G401 (cell line): ENCODE measurements around the gene KIF13A. TPM values are rescaled to one million over a fixed set of nuclear protein-coding genes. Genes with fewer than 3 reads are reported as not detected.
A peak's percentile ranks its signal among the peaks of the same experiment; 100 is the strongest.

ENCODE experiments used
- DNase-seq: peaks from one replicate; pipeline ENCODE4 v3.0.0-alpha.2; 2015; ENCODE audit warnings: low spot score
- in situ Hi-C: cut with HindIII; loops from 2 replicates; pipeline ENCODE4 v1.10.0; 2016; ENCODE audit warnings: low sequenced_read_pairs, mixed read lengths
- total RNA-seq: library from RNA; depleted of rRNA; stranded (reverse); fragments of >200 nt; shearing (Covaris generic); gene quantifications from 2 replicates; pipeline ENCODE4 v1.2.3, GENCODE V29; 2014

The KIF13A gene
- total RNA-seq, 1 experiment from 2014 or later, result 18.3 TPM

GRCh38 chr6:17883665-17884497 is 103.6 kb downstream of the KIF13A start:
- no peak for DNase-seq
- in situ Hi-C loops, result no loop called here

- no peak for DNase-seq
- in situ Hi-C loops, result no loop called here
These were observed 106.2 kb downstream of the KIF13A start for GRCh38 chr6:17881085-17881858.

- no peak for DNase-seq
- in situ Hi-C loops, result no loop called here
These were observed 108.3 kb downstream of the KIF13A start for GRCh38 chr6:17879184-17879583.

GRCh38 chr6:17878734-17879133 is 108.7 kb downstream of the KIF13A start:
- no peak for DNase-seq
- in situ Hi-C loops, result no loop called here

GRCh38 chr6:17877895-17878440 is 109.5 kb downstream of the KIF13A start:
- no peak for DNase-seq

GRCh38 chr6:17877196-17877894 is 110.1 kb downstream of the KIF13A start:
- no peak for DNase-seq
- in situ Hi-C loops, result no loop called here

More at GRCh38 chr6:17877895-17878440, 109.5 kb downstream of the KIF13A start:
- in situ Hi-C loops, result no loop called here

- DNase-seq, result no peak
- in situ Hi-C loops, result no loop called here
These were observed 112.7 kb downstream of the KIF13A start for GRCh38 chr6:17874753-17875152.

- in situ Hi-C loops, result no loop called here
- no peak for DNase-seq
These were observed 114.5 kb downstream of the KIF13A start for GRCh38 chr6:17872908-17873307.

- in situ Hi-C loops, result no loop called here
- no peak for DNase-seq
These were observed 115.6 kb downstream of the KIF13A start for GRCh38 chr6:17871836-17872235.

- peak; percentile 74 for DNase-seq
- in situ Hi-C loops, result no loop called here
These were observed 116.3 kb downstream of the KIF13A start for GRCh38 chr6:17871189-17871519.

GRCh38 chr6:17870300-17871188 is 116.9 kb downstream of the KIF13A start:
- in situ Hi-C loops, result no loop called here
- DNase-seq, result no peak

GRCh38 chr6:17869753-17870050 is 117.7 kb downstream of the KIF13A start:
- DNase-seq, result no peak
- in situ Hi-C loops, result no loop called here

- no peak for DNase-seq
- in situ Hi-C loops, result no loop called here
These were observed 118.3 kb downstream of the KIF13A start for GRCh38 chr6:17869010-17869752.

- peak; percentile 97 for DNase-seq
- in situ Hi-C loops, result no loop called here
These were observed 119.6 kb downstream of the KIF13A start for GRCh38 chr6:17867880-17868279.

- in situ Hi-C loops, result no loop called here
- no peak for DNase-seq
These were observed 120.5 kb downstream of the KIF13A start for GRCh38 chr6:17866876-17867444.

GRCh38 chr6:17865798-17866725 is 121.4 kb downstream of the KIF13A start:
- DNase-seq, result no peak

GRCh38 chr6:17865243-17865642 is 122.2 kb downstream of the KIF13A start:
- in situ Hi-C loops, result no loop called here
- peak; percentile 86 for DNase-seq

More at GRCh38 chr6:17865798-17866725, 121.4 kb downstream of the KIF13A start:
- in situ Hi-C loops, result no loop called here
